Duodenal mucosa (tissue), 2 donors: ENCODE measurements around the gene TWSG1.
A peak's percentile ranks its signal among the peaks of the same experiment; 100 is the strongest.

Experiments
- H3K27ac ChIP-seq: one replicate; pipeline ENCODE4 v1.7.0; 2013; ENCODE audit warnings: low read depth, low read length
- H3K27me3 ChIP-seq, 2 donors: one replicate each; pipeline ENCODE4 v1.7.0; 2013; ENCODE audit warnings: low read length in 2 of 2, control low read depth in 1 of 2; ENCODE audit not compliant: insufficient read depth in 2 of 2, control insufficient read depth in 1 of 2
- H3K36me3 ChIP-seq, 2 donors: one replicate each; pipeline ENCODE4 v1.7.0; 2013; ENCODE audit warnings: low read length in 2 of 2, control low read depth in 1 of 2; ENCODE audit not compliant: insufficient read depth in 2 of 2, control insufficient read depth in 1 of 2
- H3K4me1 ChIP-seq, 2 donors: one replicate each; pipeline ENCODE4 v1.7.0; 2013; ENCODE audit warnings: low read length in 2 of 2, control low read depth in 1 of 2; ENCODE audit not compliant: insufficient read depth in 2 of 2, control insufficient read depth in 1 of 2
- H3K4me3 ChIP-seq, 2 donors: one replicate each; pipeline ENCODE4 v1.7.0; 2013; ENCODE audit warnings: low read length in 2 of 2, low read depth in 1 of 2
- H3K9ac ChIP-seq, 2 donors: one replicate each; pipeline ENCODE4 v1.7.0; 2013; ENCODE audit warnings: low read length in 2 of 2, low read depth in 1 of 2
- H3K9me3 ChIP-seq, 2 donors: one replicate each; pipeline ENCODE4 v1.7.0; 2013; ENCODE audit warnings: low read length in 2 of 2, control low read depth in 1 of 2; ENCODE audit not compliant: control insufficient read depth in 1 of 2

Gene TWSG1

GRCh38 chr18:9334329-9334972 lies at the start of gene TWSG1:
Gene TWSG1 (plus strand): TSS chr18:9334773. CDS start chr18:9337230, 2,457 bp downstream.
- Histone ChIP-seq H3K4me1 (peaks cover 9 to 13% of the 10 kb centered on the region in 2 donors), H3K36me3 (no peaks in the 10 kb centered on the region), H3K27me3 (no peaks in the 10 kb centered on the region), H3K9ac (peak within 1 kb of the TSS; percentile 71 to 77), H3K4me3 (peak within 1 kb of the TSS; percentile 78 to 90), H3K9me3 (no peaks in the 10 kb centered on the region), H3K27ac (peak within 1 kb of the TSS; percentile 73)

- H3K9ac ChIP-seq, result no peak overlapping the region
- H3K9me3 ChIP-seq, result peaks cover 0 to 3% of the 10 kb centered on the region in 2 donors
- H3K27me3 ChIP-seq, result no peaks in the 10 kb centered on the region
- no peaks in the 10 kb centered on the region for H3K4me1 ChIP-seq
- no peak overlapping the region for H3K27ac ChIP-seq
- H3K36me3 ChIP-seq, result peaks cover 0 to 5% of the 10 kb centered on the region in 2 donors
- H3K4me3 ChIP-seq, result no peak overlapping the region
Measured at GRCh38 chr18:9285604-9286003, 49.0 kb upstream of the TWSG1 start.

- no peaks in the 10 kb centered on the region for H3K27me3 ChIP-seq
- no peak overlapping the region for H3K9ac ChIP-seq
- H3K4me3 ChIP-seq, result no peak overlapping the region
- H3K36me3 ChIP-seq, result no peaks in the 10 kb centered on the region
- H3K27ac ChIP-seq, result no peak overlapping the region
- H3K9me3 ChIP-seq, result peaks cover 0 to 5% of the 10 kb centered on the region in 2 donors
- H3K4me1 ChIP-seq, result no peaks in the 10 kb centered on the region
Measured at GRCh38 chr18:9287036-9287435, 47.5 kb upstream of the TWSG1 start.

GRCh38 chr18:9289698-9290097 lies 44.9 kb upstream of the TWSG1 start:
- H3K27ac ChIP-seq, result no peak overlapping the region
- no peaks in the 10 kb centered on the region for H3K27me3 ChIP-seq
- H3K4me1 ChIP-seq, result no peaks in the 10 kb centered on the region
- H3K9me3 ChIP-seq, result peaks cover 11% of the 10 kb centered on the region in 2 donors
- H3K4me3 ChIP-seq, result no peak overlapping the region
- no peak overlapping the region for H3K9ac ChIP-seq
- no peaks in the 10 kb centered on the region for H3K36me3 ChIP-seq

- Histone ChIP-seq H3K9ac (no peak overlapping the region), H3K27ac (no peak overlapping the region), H3K36me3 (no peaks in the 10 kb centered on the region)
Measured at GRCh38 chr18:9290156-9290555, 44.4 kb upstream of the TWSG1 start.

GRCh38 chr18:9292047-9292446 lies 42.5 kb upstream of the TWSG1 start:
- Histone ChIP-seq H3K9ac (no peak overlapping the region), H3K27ac (no peak overlapping the region), H3K4me3 (no peak overlapping the region), H3K27me3 (no peaks in the 10 kb centered on the region), H3K9me3 (peaks cover 9 to 11% of the 10 kb centered on the region in 2 donors), H3K4me1 (no peaks in the 10 kb centered on the region), H3K36me3 (no peaks in the 10 kb centered on the region)

More at GRCh38 chr18:9290156-9290555, 44.4 kb upstream of the TWSG1 start:
- no peak overlapping the region for H3K4me3 ChIP-seq
- no peaks in the 10 kb centered on the region for H3K4me1 ChIP-seq
- H3K27me3 ChIP-seq, result no peaks in the 10 kb centered on the region
- H3K9me3 ChIP-seq, result peaks cover 11% of the 10 kb centered on the region in 2 donors

- H3K9me3 ChIP-seq, result peaks cover 9 to 11% of the 10 kb centered on the region in 2 donors
- H3K27ac ChIP-seq, result no peak overlapping the region
- no peak overlapping the region for H3K4me3 ChIP-seq
- H3K9ac ChIP-seq, result no peak overlapping the region
- H3K4me1 ChIP-seq, result no peaks in the 10 kb centered on the region
- H3K27me3 ChIP-seq, result no peaks in the 10 kb centered on the region
- H3K36me3 ChIP-seq, result no peaks in the 10 kb centered on the region
Measured at GRCh38 chr18:9293948-9294347, 40.6 kb upstream of the TWSG1 start.

GRCh38 chr18:9296233-9297006 lies 38.2 kb upstream of the TWSG1 start:
- Histone ChIP-seq H3K27me3 (no peaks in the 10 kb centered on the region), H3K9me3 (peaks cover 7 to 11% of the 10 kb centered on the region in 2 donors), H3K9ac (no peak overlapping the region), H3K27ac (no peak overlapping the region), H3K4me1 (no peaks in the 10 kb centered on the region), H3K36me3 (no peaks in the 10 kb centered on the region), H3K4me3 (no peak overlapping the region)

GRCh38 chr18:9297007-9297393 lies 37.6 kb upstream of the TWSG1 start:
- peaks cover 7 to 11% of the 10 kb centered on the region in 2 donors for H3K9me3 ChIP-seq
- no peaks in the 10 kb centered on the region for H3K36me3 ChIP-seq
- H3K4me1 ChIP-seq, result no peaks in the 10 kb centered on the region
- H3K27me3 ChIP-seq, result no peaks in the 10 kb centered on the region
- no peak overlapping the region for H3K9ac ChIP-seq
- H3K27ac ChIP-seq, result no peak overlapping the region
- H3K4me3 ChIP-seq, result no peak overlapping the region

GRCh38 chr18:9304388-9305070 lies 30.0 kb upstream of the TWSG1 start:
- no peak overlapping the region for H3K4me3 ChIP-seq
- H3K27me3 ChIP-seq, result no peaks in the 10 kb centered on the region
- no peaks in the 10 kb centered on the region for H3K4me1 ChIP-seq
- H3K36me3 ChIP-seq, result no peaks in the 10 kb centered on the region
- H3K9me3 ChIP-seq, result peaks cover 0 to 5% of the 10 kb centered on the region in 2 donors
- H3K9ac ChIP-seq, result no peak overlapping the region
- H3K27ac ChIP-seq, result no peak overlapping the region
